WI38 (cell line): ENCODE results near the gene SLC16A12.

Source experiments
- H3K4me3 ChIP-seq: 2 replicates; pipeline ENCODE4 v1.5.1; 2011; ENCODE audit warnings: low read depth, mild to moderate bottlenecking, control low read depth, low read length
- TF ChIP-seq, protein P1 (sequence below): IDR thresholded peaks from 2 replicates; pipeline ENCODE4 v1.5.1; 2012; ENCODE audit warnings: low read depth, mild to moderate bottlenecking, control low read depth, low read length

The SLC16A12 gene

DNA sequence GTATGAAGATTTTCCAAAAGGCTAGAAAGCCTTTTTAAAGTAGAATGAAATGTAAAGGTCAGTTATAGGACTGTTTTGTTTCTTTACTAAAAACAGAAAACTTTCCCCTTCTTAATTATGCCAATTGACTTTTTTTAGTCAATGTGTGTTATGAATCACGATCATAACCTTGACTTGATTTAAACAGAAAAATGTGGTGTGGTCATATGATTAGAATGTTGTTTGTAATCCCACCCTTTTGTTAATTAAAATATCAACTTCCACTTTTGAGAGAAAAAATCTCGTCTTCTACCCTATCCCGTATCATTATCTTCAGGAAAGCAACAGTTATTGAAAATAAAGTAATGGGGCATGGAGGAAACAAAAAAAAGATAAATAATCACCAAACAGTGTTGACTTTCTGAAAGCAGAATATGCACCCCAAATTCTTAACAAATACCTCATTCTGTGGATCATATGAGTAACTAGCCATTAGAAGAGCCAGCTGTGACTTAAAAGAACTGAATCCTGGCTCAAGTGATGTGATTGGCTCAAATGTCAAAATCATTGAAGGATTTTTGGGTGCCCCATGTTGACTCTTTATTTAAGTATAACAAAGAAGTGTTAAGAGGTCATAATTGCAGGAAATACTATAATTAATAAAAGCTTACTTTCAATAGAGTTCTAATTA lies 32.3 kb upstream of the SLC16A12 start:
- TF ChIP-seq, protein P1, sequence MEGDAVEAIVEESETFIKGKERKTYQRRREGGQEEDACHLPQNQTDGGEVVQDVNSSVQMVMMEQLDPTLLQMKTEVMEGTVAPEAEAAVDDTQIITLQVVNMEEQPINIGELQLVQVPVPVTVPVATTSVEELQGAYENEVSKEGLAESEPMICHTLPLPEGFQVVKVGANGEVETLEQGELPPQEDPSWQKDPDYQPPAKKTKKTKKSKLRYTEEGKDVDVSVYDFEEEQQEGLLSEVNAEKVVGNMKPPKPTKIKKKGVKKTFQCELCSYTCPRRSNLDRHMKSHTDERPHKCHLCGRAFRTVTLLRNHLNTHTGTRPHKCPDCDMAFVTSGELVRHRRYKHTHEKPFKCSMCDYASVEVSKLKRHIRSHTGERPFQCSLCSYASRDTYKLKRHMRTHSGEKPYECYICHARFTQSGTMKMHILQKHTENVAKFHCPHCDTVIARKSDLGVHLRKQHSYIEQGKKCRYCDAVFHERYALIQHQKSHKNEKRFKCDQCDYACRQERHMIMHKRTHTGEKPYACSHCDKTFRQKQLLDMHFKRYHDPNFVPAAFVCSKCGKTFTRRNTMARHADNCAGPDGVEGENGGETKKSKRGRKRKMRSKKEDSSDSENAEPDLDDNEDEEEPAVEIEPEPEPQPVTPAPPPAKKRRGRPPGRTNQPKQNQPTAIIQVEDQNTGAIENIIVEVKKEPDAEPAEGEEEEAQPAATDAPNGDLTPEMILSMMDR = no peak

DNA sequence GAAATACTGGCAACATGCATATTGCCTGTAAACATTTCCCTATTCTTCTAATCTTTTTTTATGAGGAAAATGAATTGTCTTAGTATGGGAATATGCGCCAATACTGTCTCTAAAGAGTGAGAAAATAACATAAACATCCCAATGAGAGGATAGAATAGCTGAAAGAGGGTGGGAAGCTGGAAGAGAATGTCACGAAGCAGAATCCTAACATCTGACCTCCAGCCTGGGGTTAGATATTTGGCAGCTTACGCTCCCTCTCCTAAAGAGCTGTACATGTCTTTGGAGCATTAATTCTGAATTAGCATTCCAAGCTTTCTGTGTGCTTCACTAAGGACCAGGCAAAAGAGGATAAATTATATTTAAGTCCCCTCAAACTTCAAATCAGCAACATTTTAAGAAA lies 31.6 kb upstream of the SLC16A12 start:
- TF ChIP-seq, protein P1 = no peak
- H3K4me3 ChIP-seq = no peak overlapping the region

More for the DNA sequence above, 32.3 kb upstream of the SLC16A12 start:
- H3K4me3 ChIP-seq = no peak overlapping the region

DNA sequence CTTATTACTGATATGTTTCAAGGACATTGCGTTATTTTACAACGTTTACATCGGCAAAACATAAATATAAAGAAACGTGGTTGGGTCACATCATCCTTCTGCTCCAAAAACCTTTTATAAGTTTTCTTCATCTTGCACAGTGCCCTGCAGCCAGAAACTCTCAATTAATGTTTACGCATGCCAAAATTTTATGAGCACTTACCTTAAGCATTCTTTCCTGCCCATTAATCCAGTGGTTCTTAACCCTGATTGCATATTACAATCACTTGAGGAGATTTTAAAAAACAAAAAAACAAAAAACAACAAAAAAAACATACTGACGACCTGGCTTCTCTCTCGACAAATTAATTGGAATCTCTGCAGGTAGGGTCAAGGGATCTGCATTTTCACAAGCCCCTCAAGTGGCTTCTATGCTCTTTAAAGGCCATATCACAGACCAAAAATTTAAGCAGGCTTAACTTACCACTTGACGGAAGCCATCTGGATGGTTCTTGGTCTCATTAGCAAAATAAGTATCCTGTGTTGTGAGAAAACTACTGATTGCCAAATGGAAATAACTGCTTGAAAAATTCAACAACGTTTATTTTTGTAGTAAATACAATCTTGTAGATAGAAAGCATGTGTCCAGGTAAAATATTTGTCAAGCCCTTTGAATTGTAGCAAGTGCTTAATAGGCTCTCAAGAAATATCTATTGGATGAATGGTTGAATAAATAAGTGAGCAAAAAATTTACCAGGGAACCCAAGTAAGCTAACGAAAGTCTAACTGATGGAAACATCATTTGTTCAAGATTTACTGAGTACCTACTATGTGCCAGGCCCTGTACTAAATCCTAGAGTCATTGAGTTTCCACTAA lies 30.9 kb upstream of the SLC16A12 start:
- TF ChIP-seq, protein P1 = no peak
- H3K4me3 ChIP-seq = no peak overlapping the region

DNA sequence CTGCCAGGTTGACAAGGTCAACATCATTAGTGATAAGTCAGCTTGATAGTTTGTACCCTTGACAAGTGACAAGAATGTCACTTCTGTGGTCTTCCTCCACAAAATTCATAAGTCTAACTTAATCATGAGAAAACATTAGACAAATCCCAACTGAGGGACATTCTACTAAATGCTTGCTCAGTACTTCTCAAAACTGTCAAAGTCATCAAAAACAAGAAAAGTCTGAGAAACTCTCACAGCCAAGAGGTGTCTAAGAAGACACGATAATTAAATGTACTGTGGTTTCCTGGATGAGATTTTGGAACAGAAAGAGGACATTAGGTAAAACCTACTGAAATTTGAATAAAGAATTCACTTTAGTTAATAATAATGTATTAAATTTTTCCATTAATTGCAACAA lies 29.8 kb upstream of the SLC16A12 start:
- TF ChIP-seq, protein P1 = no peak
- H3K4me3 ChIP-seq = no peak overlapping the region

DNA sequence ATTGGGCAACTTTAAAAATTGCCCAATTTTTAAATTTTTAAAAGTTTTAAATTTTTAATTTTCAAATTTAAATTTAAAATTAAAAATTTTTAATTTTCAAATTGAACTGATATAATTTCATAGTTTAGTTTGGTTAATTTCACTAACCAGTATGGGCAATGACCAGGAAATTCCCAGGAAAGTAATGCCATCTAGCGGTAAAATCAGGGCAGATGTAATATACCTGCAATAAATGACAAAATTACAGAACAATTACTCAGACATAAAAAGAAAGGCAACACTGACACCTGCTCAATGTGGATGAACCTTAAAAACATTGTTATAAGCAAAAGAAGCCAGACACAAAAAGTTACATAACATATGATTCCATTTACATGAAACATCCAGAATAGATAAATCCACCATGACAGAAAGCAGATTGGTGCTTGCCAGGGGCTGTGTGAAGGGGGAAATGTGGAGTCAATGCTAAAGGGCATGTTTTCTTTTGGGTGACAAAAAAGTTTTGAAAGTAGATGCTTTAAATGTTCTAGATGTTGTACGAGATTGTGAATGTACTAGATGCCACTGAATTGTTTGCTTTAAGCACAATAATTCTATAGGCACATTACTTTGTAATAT lies 28.6 kb upstream of the SLC16A12 start:
- TF ChIP-seq, protein P1 = peak; percentile 32; the same call in 1 of the 2 replicates
- no peak overlapping the region for H3K4me3 ChIP-seq

DNA sequence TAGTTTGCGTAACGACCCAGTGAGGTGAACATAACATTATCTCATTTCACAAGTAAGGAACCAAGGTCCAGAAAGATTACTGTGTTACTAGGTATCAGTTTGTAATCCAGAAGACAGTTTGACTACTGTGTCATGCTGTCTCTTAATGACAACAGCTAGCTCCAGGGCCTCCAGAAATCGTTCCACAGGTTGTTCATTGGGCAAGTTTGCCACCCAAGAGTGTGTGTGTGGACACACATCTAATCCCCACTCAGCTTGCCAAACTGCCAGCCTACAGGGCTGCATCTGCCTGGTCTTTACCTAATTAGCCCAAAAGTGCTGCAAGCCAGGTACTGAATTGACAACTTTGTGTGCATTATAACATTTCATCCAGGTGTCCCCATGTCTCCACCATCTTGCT lies 27.9 kb upstream of the SLC16A12 start:
- no peak overlapping the region for H3K4me3 ChIP-seq
- TF ChIP-seq, protein P1 = no peak
